Keratinocyte (primary cell): ENCODE results near the gene MTHFD1L.

Experiments
- CTCF ChIP-seq, 3 experiments: IDR thresholded peaks in 1 of 3; conservative IDR thresholded peaks in 1 of 3; optimal IDR thresholded peaks in 1 of 3; 2 replicates in 2 of 3; 3 replicates in 1 of 3; pipeline versions ENCODE3 to v1.5.1; 2011; ENCODE audit warnings: low read length in 3 of 3, mild to moderate bottlenecking in 3 of 3, moderate library complexity in 2 of 3, control low read depth in 1 of 3, inconsistent platforms in 1 of 3; ENCODE audit not compliant: insufficient read depth in 2 of 3; ENCODE audit errors: extremely low read depth in 1 of 3
- EZH2 ChIP-seq: IDR thresholded peaks from one replicate; pipeline ENCODE4 v1.6.1; 2012; ENCODE audit warnings: inconsistent platforms, mild to moderate bottlenecking, low read length, moderate library complexity

GRCh38 chr6:151009576-151009975 lies 144.1 kb downstream of the MTHFD1L start:
- no peak for TF ChIP-seq CTCF (optimal IDR thresholded peaks at IDR 0.05 in 1 of 3, IDR thresholded peaks at IDR 0.05 in 1 of 3, conservative IDR thresholded peaks at IDR 0.05 in 1 of 3; ENCODE audit: extremely low read depth in 1 of 3, insufficient read depth in 2 of 3, low read length in 3 of 3)
- TF ChIP-seq EZH2: no peak
